Transverse colon (tissue), 4 donors: ENCODE results near the gene GARS1. TPM values are rescaled to one million over a fixed set of nuclear protein-coding genes. Genes with fewer than 3 reads are reported as not detected.

Experiments used
- DNase-seq: peaks from one replicate; pipeline ENCODE4 v3.0.0-alpha.2; 2019
- H3K27ac ChIP-seq, 4 donors: fragments of 200-600 bp; sonication (generic); 2 replicates each; pipeline ENCODE4 v1.5.1; 2016 to 2018; ENCODE audit warnings: inconsistent platforms in 4 of 4
- H3K27me3 ChIP-seq: fragments of 200-600 bp; sonication (generic); 2 replicates; pipeline ENCODE4 v1.5.1; 2017; ENCODE audit warnings: inconsistent platforms
- H3K36me3 ChIP-seq, 4 donors: fragments of 200-600 bp; sonication (generic); 2 replicates each; pipeline ENCODE4 v1.5.1; 2017 to 2019; ENCODE audit warnings: inconsistent platforms in 4 of 4
- H3K4me1 ChIP-seq, 4 donors: fragments of 200-600 bp; sonication (generic); 2 replicates each; pipeline ENCODE4 v1.5.1; 2017 to 2020; ENCODE audit warnings: inconsistent platforms in 4 of 4
- H3K4me3 ChIP-seq, 4 donors: fragments of 200-600 bp; sonication (generic); 1 replicate in 1 of 4; 2 replicates in 3 of 4; pipeline versions ENCODE4 v1.5.1 to v1.6.1; 2017 to 2019; ENCODE audit warnings: inconsistent platforms in 4 of 4
- H3K9me3 ChIP-seq, 2 donors: fragments of 200-600 bp; sonication (generic); 2 replicates each; pipeline ENCODE4 v1.5.1; 2017 to 2019; ENCODE audit warnings: inconsistent platforms in 2 of 2
- CTCF ChIP-seq, 5 experiments: fragments of 200-600 bp in 3 of 5; fragments of 450-650 bp in 2 of 5; sonication (generic) in 3 of 5; IDR thresholded peaks; 1 replicate in 2 of 5; 2 replicates in 3 of 5; pipeline ENCODE4 v1.5.1; 2016 to 2017; ENCODE audit warnings: antibody characterized with exemption in 5 of 5, inconsistent platforms in 3 of 5, mild to moderate bottlenecking in 2 of 5, moderate library complexity in 1 of 5
- EP300 ChIP-seq: sonication (generic); formaldehyde crosslinking; IDR thresholded peaks from one replicate; pipeline ENCODE4 v1.6.1; 2017; ENCODE audit warnings: antibody characterized with exemption, low read depth
- POLR2A ChIP-seq: fragments of 450-650 bp; IDR thresholded peaks from one replicate; pipeline ENCODE4 v1.6.1; 2016; ENCODE audit warnings: antibody characterized with exemption, mild to moderate bottlenecking, moderate library complexity
- POLR2AphosphoS5 ChIP-seq, 3 donors: sonication (generic); formaldehyde crosslinking; IDR thresholded peaks; one replicate each; pipeline ENCODE4 v1.6.1; 2016; ENCODE audit warnings: antibody characterized with exemption in 3 of 3
- WGBS, 2 donors: methylation state at CpG; one replicate each; pipeline ENCODE4 v1.1.5; 2018; ENCODE audit warnings: low coverage in 1 of 2; 5-methylcytosine and 5-hydroxymethylcytosine counted together
- in situ Hi-C, 4 donors: fragments of 200-750 bp; cut with MboI; loops; one replicate each; pipeline versions ENCODE4 v1.15.0 to v1.15.1; 2017; ENCODE audit warnings: low sequenced_read_pairs in 3 of 4, low pct_ligation_motif_present in 1 of 4, low pct_unique_long_range_greater_than_20kb in 1 of 4
- intact Hi-C: fragments of 100-400 bp; cut with DNase I; formaldehyde crosslinking; loops from one replicate; pipeline ENCODE4 v1.15.1; 2023; ENCODE audit warnings: low total_unique reads
- total RNA-seq, 4 donors: library from RNA; depleted of rRNA; stranded (reverse); fragments of >200 nt; gene quantifications; one replicate each; pipeline ENCODE4 v1.1.0, GENCODE V29; 2016

GARS1 gene
- total RNA-seq, 4 donors from 2014 or later: 20.6 to 69.4 (median 34.5) TPM

GRCh38 chr7:30549931-30550493 is 44.7 kb upstream of the GARS1 start:
- H3K9me3 ChIP-seq: no peaks in the 10 kb centered on the region
- H3K4me1 ChIP-seq: peaks cover 2 to 9% (median 4%) of the 10 kb centered on the region in 4 donors
- no peak overlapping the region for H3K4me3 ChIP-seq
- TF ChIP-seq POLR2AphosphoS5 (IDR thresholded peaks at IDR 0.05) (no peak), EP300 (no peak)
- no peak for DNase-seq
- 67 to 77% methylated on average over 4 to 7 of the region's 7 CpGs for WGBS, 2 donors
- intact Hi-C loops (no loop called here), in situ Hi-C loops (loop anchor here in 3 of 4 donors (25.0 kb wide), 2 partner anchors 288 to 388 kb away; no protein-coding TSS in a partner anchor)
- no peaks in the 10 kb centered on the region for H3K27me3 ChIP-seq
- no peak overlapping the region for H3K27ac ChIP-seq
- no peaks in the 10 kb centered on the region for H3K36me3 ChIP-seq

GRCh38 chr7:30552330-30552729 is 42.3 kb upstream of the GARS1 start:
- H3K4me1 ChIP-seq: peaks cover 2 to 9% (median 4%) of the 10 kb centered on the region in 4 donors
- H3K9me3 ChIP-seq: no peaks in the 10 kb centered on the region
- in situ Hi-C loops: loop anchor here in 3 of 4 donors (25.0 kb wide), 2 partner anchors 290 to 390 kb away; no protein-coding TSS in a partner anchor
- no peaks in the 10 kb centered on the region for H3K36me3 ChIP-seq
- no peak for DNase-seq
- no peak for TF ChIP-seq POLR2A
- no peak for TF ChIP-seq CTCF (IDR thresholded peaks at IDR 0.05)
- no peak for TF ChIP-seq POLR2AphosphoS5 (IDR thresholded peaks at IDR 0.05)
- no peak for TF ChIP-seq EP300
- no peak overlapping the region for H3K27ac ChIP-seq
- H3K4me3 ChIP-seq: no peak overlapping the region
- no peaks in the 10 kb centered on the region for H3K27me3 ChIP-seq
- intact Hi-C loops: no loop called here
- WGBS, 2 donors: 14 to 48% methylated on average over 1 of the region's 1 CpG

GRCh38 chr7:30553141-30553540 is 41.5 kb upstream of the GARS1 start:
- no peak for DNase-seq
- H3K27me3 ChIP-seq: no peaks in the 10 kb centered on the region
- TF ChIP-seq EP300: no peak
- TF ChIP-seq CTCF (IDR thresholded peaks at IDR 0.05): no peak
- TF ChIP-seq POLR2AphosphoS5 (IDR thresholded peaks at IDR 0.05): no peak
- TF ChIP-seq POLR2A: no peak
- H3K4me1 ChIP-seq: peaks cover 2 to 9% (median 4%) of the 10 kb centered on the region in 4 donors
- no peaks in the 10 kb centered on the region for H3K9me3 ChIP-seq
- intact Hi-C loops: no loop called here
- no peak overlapping the region for H3K4me3 ChIP-seq
- peaks cover 0 to 4% (median 0%) of the 10 kb centered on the region in 4 donors for H3K36me3 ChIP-seq
- H3K27ac ChIP-seq: no peak overlapping the region
- in situ Hi-C loops: loop anchor here in 3 of 4 donors (25.0 kb wide), 2 partner anchors 291 to 391 kb away; no protein-coding TSS in a partner anchor

- intact Hi-C loops: no loop called here
- Histone ChIP-seq H3K27ac (no peak overlapping the region), H3K27me3 (no peaks in the 10 kb centered on the region), H3K36me3 (peaks cover 0 to 4% (median 0%) of the 10 kb centered on the region in 4 donors), H3K9me3 (no peaks in the 10 kb centered on the region), H3K4me3 (no peak overlapping the region), H3K4me1 (peaks cover 2 to 9% (median 4%) of the 10 kb centered on the region in 4 donors)
- 70 to 88% methylated on average over 1 to 3 of the region's 3 CpGs for WGBS, 2 donors
- DNase-seq: no peak
- in situ Hi-C loops: loop anchor here in 3 of 4 donors (25.0 kb wide), 2 partner anchors 291 to 391 kb away; no protein-coding TSS in a partner anchor
- TF ChIP-seq CTCF (IDR thresholded peaks at IDR 0.05): no peak
- no peak for TF ChIP-seq POLR2A
- no peak for TF ChIP-seq EP300
- TF ChIP-seq POLR2AphosphoS5 (IDR thresholded peaks at IDR 0.05): no peak
These were observed 41.1 kb upstream of the GARS1 start for GRCh38 chr7:30553546-30553945.
